ENCODE results near the gene TMBIM4. TPM values are rescaled to one million over a fixed set of nuclear protein-coding genes. Genes with fewer than 3 reads are reported as not detected.
"Not testable (repeated sequence)": the region's sequence is repeated elsewhere in the genome, so short reads cannot be mapped to it uniquely, and the experiment has no call there.

The TMBIM4 gene
- total RNA-seq: 47.2 TPM

- DNase-seq: peak; percentile 94
These were observed at the start of gene TMBIM4 for GRCh38 chr12:66169221-66170170. TSS of gene TMBIM4 (minus strand) at chr12:66169996. CDS start at chr12:66169951, 45 bp downstream.

GRCh38 chr12:66217342-66217917 is 47.6 kb upstream of the TMBIM4 start:
- no peak for DNase-seq

GRCh38 chr12:66213011-66213410 is 43.2 kb upstream of the TMBIM4 start:
- not testable (repeated sequence) for DNase-seq

GRCh38 chr12:66211573-66211972 is 41.8 kb upstream of the TMBIM4 start:
- DNase-seq: not testable (repeated sequence)

- no peak for DNase-seq
These were observed 41.0 kb upstream of the TMBIM4 start for GRCh38 chr12:66210840-66211239.

- no peak for DNase-seq
These were observed 36.3 kb upstream of the TMBIM4 start for GRCh38 chr12:66206141-66206540.

- DNase-seq: no peak
These were observed 34.0 kb upstream of the TMBIM4 start for GRCh38 chr12:66203820-66204219.

- DNase-seq: no peak
These were observed 30.2 kb upstream of the TMBIM4 start for GRCh38 chr12:66199831-66200509.

- DNase-seq: no peak
These were observed 29.3 kb upstream of the TMBIM4 start for GRCh38 chr12:66199141-66199540.

GRCh38 chr12:66197495-66197921 is 27.7 kb upstream of the TMBIM4 start:
- no peak for DNase-seq

- DNase-seq: no peak
These were observed 27.0 kb upstream of the TMBIM4 start for GRCh38 chr12:66196806-66197205.

- DNase-seq: no peak
These were observed 25.4 kb upstream of the TMBIM4 start for GRCh38 chr12:66195242-66195641.

- DNase-seq: no peak
These were observed 24.3 kb upstream of the TMBIM4 start for GRCh38 chr12:66194122-66194521.

GRCh38 chr12:66191547-66192126 is 21.8 kb upstream of the TMBIM4 start:
- DNase-seq: no peak

- no peak for DNase-seq
These were observed 20.9 kb upstream of the TMBIM4 start for GRCh38 chr12:66190519-66191370.

GRCh38 chr12:66189889-66190288 is 20.1 kb upstream of the TMBIM4 start:
- no peak for DNase-seq

- DNase-seq: no peak
These were observed 19.7 kb upstream of the TMBIM4 start for GRCh38 chr12:66189486-66189843.

GRCh38 chr12:66188584-66189485 is 19.0 kb upstream of the TMBIM4 start, which contains the start of gene IRAK3:
TSS of gene IRAK3 (plus strand) at chr12:66189214. CDS start at chr12:66189300, 86 bp downstream.
- DNase-seq: no peak

- DNase-seq: no peak
These were observed 18.0 kb upstream of the TMBIM4 start for GRCh38 chr12:66187821-66188220.

GRCh38 chr12:66187036-66187435 is 17.2 kb upstream of the TMBIM4 start:
- DNase-seq: no peak

Data from skin of body (tissue), 2 donors.